Choroid plexus epithelial cell (primary cell): ENCODE results near the gene RASGRP1.

ENCODE experiments used
- DNase-seq: peaks from one replicate; pipeline ENCODE4 v3.0.0-alpha.2; 2010; ENCODE audit warnings: low read depth
- H3K4me3 ChIP-seq: 2 replicates; pipeline ENCODE4 v1.5.1; 2011; ENCODE audit warnings: low read depth, mild to moderate bottlenecking, control low read depth, low read length, moderate library complexity
- CTCF ChIP-seq: conservative IDR thresholded peaks from 2 replicates; pipeline ENCODE4 v1.5.1; 2011; ENCODE audit warnings: low read depth, mild to moderate bottlenecking, control low read depth, inconsistent platforms, low read length, moderate library complexity

Gene RASGRP1

GRCh38 chr15:38540510-38540909, 24.1 kb downstream of the RASGRP1 start:
- no peak overlapping the region for H3K4me3 ChIP-seq
- TF ChIP-seq CTCF = no peak
- DNase-seq = no peak

- H3K4me3 ChIP-seq = no peak overlapping the region
- no peak for DNase-seq
- no peak for TF ChIP-seq CTCF
Measured at GRCh38 chr15:38539008-38539343, 25.6 kb downstream of the RASGRP1 start.

- H3K4me3 ChIP-seq = no peak overlapping the region
- DNase-seq = no peak
- TF ChIP-seq CTCF = no peak
Measured at GRCh38 chr15:38538328-38539007, 26.1 kb downstream of the RASGRP1 start.

GRCh38 chr15:38536201-38536676, 28.4 kb downstream of the RASGRP1 start:
- no peak for TF ChIP-seq CTCF
- DNase-seq = peak; percentile 91
- H3K4me3 ChIP-seq = no peak overlapping the region

- DNase-seq = no peak
- no peak for TF ChIP-seq CTCF
- H3K4me3 ChIP-seq = no peak overlapping the region
Measured at GRCh38 chr15:38535491-38536200, 29.0 kb downstream of the RASGRP1 start.

- no peak for DNase-seq
- TF ChIP-seq CTCF = no peak
- H3K4me3 ChIP-seq = no peak overlapping the region
Measured at GRCh38 chr15:38534691-38535090, 29.9 kb downstream of the RASGRP1 start.

GRCh38 chr15:38533926-38534325, 30.7 kb downstream of the RASGRP1 start:
- TF ChIP-seq CTCF = no peak
- DNase-seq = no peak
- H3K4me3 ChIP-seq = no peak overlapping the region
